ENCODE measurements around the gene LFNG.

LFNG gene

GRCh38 chr7:2497500-2498336 is 21.9 kb upstream of the LFNG start:
- no peak for TF ChIP-seq CTCF (IDR thresholded peaks at IDR 0.05; ENCODE audit: insufficient read depth, low read depth, low read length, missing control alignments)
- H3K4me3 ChIP-seq (ENCODE audit: low read depth, low read length) = no peak overlapping the region
- no peak for DNase-seq (ENCODE audit: low read depth)

- H3K4me3 ChIP-seq (ENCODE audit: low read depth, low read length) = no peak overlapping the region
- no peak for DNase-seq (ENCODE audit: low read depth)
- TF ChIP-seq CTCF (IDR thresholded peaks at IDR 0.05; ENCODE audit: insufficient read depth, low read depth, low read length, missing control alignments) = no peak
These were observed 20.9 kb upstream of the LFNG start for GRCh38 chr7:2498708-2499107.

- no peak for DNase-seq (ENCODE audit: low read depth)
- TF ChIP-seq CTCF (IDR thresholded peaks at IDR 0.05; ENCODE audit: insufficient read depth, low read depth, low read length, missing control alignments) = no peak
- no peak overlapping the region for H3K4me3 ChIP-seq (ENCODE audit: low read depth, low read length)
These were observed 20.4 kb upstream of the LFNG start for GRCh38 chr7:2499181-2499580.

GRCh38 chr7:2499719-2500430 is 19.7 kb upstream of the LFNG start:
- TF ChIP-seq CTCF (IDR thresholded peaks at IDR 0.05; ENCODE audit: insufficient read depth, low read depth, low read length, missing control alignments) = no peak
- no peak for DNase-seq (ENCODE audit: low read depth)
- no peak overlapping the region for H3K4me3 ChIP-seq (ENCODE audit: low read depth, low read length)

GRCh38 chr7:2500701-2501100 is 18.9 kb upstream of the LFNG start:
- no peak for TF ChIP-seq CTCF (IDR thresholded peaks at IDR 0.05; ENCODE audit: insufficient read depth, low read depth, low read length, missing control alignments)
- no peak for DNase-seq (ENCODE audit: low read depth)
- H3K4me3 ChIP-seq (ENCODE audit: low read depth, low read length) = no peak overlapping the region

GRCh38 chr7:2501947-2502646 is 17.5 kb upstream of the LFNG start:
- no peak for TF ChIP-seq CTCF (IDR thresholded peaks at IDR 0.05; ENCODE audit: insufficient read depth, low read depth, low read length, missing control alignments)

More at GRCh38 chr7:2501947-2502646, 17.5 kb upstream of the LFNG start:
- DNase-seq (ENCODE audit: low read depth) = no peak
- no peak overlapping the region for H3K4me3 ChIP-seq (ENCODE audit: low read depth, low read length)

All from GM12865 (cell line).